Measurements from ENCODE around the gene C12orf76. TPM values are rescaled to one million over a fixed set of nuclear protein-coding genes. Genes with fewer than 3 reads are reported as not detected.

C12orf76 gene
- total and polyA plus RNA-seq, 2 of the 13 experiments (the other 11 are each of a cell fraction or from before 2014, with no cell fraction given), result 15.8 to 38.4 TPM

DNA sequence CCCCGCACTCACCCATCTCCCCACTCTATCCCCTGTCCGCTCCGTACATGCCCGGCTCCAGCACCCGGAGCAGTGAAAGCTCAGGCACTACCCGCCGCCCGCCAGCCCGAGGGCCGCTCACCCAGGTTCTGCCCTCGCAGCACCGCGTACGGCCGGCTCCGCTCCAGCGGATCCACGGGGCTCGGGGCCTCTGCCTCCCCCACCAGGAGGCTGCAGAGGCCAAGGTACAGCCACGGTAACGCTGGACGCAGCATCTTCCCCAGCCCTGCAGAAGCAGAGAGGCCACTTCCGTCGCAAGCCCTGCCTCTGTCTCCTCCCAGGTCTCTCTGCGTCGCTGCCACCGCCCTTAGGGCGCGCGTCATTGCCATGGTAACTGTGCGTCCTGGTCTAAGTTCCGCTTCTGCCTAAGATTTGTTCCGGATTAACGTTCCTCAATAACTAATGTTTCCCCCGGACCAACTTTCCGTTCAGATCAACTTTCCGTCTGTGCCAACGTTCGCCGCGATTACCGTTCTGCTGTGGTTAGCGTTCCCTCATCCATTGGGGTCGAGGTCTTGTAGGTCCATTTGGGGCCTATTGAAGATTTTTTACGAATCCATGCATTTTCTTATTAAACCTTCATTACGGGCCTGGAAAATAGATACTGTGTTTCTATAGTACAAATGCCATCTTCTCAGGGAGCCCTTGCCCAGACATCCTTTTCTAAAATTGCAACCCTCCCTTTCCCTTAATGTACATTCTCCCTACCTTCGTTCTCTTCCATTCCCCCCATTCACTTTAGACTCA, at the start of gene C12orf76 (continued):
- TF ChIP-seq, protein P1, sequence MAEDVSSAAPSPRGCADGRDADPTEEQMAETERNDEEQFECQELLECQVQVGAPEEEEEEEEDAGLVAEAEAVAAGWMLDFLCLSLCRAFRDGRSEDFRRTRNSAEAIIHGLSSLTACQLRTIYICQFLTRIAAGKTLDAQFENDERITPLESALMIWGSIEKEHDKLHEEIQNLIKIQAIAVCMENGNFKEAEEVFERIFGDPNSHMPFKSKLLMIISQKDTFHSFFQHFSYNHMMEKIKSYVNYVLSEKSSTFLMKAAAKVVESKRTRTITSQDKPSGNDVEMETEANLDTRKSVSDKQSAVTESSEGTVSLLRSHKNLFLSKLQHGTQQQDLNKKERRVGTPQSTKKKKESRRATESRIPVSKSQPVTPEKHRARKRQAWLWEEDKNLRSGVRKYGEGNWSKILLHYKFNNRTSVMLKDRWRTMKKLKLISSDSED (CRISPR knock-in tag; IDR thresholded peaks at IDR 0.05), result no peak
- TF ChIP-seq ZFP41 (CRISPR knock-in tag; IDR thresholded peaks at IDR 0.05; ENCODE audit: borderline replicate concordance), result no peak
- TF ChIP-seq ZBTB1 (CRISPR knock-in tag; IDR thresholded peaks at IDR 0.05; ENCODE audit: borderline replicate concordance), result no peak
- TF ChIP-seq ZNF17 (CRISPR knock-in tag; IDR thresholded peaks at IDR 0.05), result no peak
- peak; percentile 84 for TF ChIP-seq ZNF883 (CRISPR knock-in tag; IDR thresholded peaks at IDR 0.05; ENCODE audit: not compliant biosample characterization)
- no peak for TF ChIP-seq HOXA7 (CRISPR knock-in tag; IDR thresholded peaks at IDR 0.05)
- peak; percentile 65; the same call in 1 of the 2 replicates for TF ChIP-seq GTF2F1 (IDR thresholded peaks at IDR 0.05; ENCODE audit: low read length)
- TF ChIP-seq FIP1L1 (IDR thresholded peaks at IDR 0.05; ENCODE audit: borderline replicate concordance, insufficient read depth, low read depth, low read length), result no peak
- TF ChIP-seq FOXA1 (IDR thresholded peaks at IDR 0.05), result no peak
- peak; percentile 51; the same call in 1 of the 2 replicates for TF ChIP-seq FOXA1 (CRISPR knock-in tag; IDR thresholded peaks at IDR 0.05)
- TF ChIP-seq ADNP (CRISPR knock-in tag; IDR thresholded peaks at IDR 0.05), result no peak
- TF ChIP-seq, protein P2, sequence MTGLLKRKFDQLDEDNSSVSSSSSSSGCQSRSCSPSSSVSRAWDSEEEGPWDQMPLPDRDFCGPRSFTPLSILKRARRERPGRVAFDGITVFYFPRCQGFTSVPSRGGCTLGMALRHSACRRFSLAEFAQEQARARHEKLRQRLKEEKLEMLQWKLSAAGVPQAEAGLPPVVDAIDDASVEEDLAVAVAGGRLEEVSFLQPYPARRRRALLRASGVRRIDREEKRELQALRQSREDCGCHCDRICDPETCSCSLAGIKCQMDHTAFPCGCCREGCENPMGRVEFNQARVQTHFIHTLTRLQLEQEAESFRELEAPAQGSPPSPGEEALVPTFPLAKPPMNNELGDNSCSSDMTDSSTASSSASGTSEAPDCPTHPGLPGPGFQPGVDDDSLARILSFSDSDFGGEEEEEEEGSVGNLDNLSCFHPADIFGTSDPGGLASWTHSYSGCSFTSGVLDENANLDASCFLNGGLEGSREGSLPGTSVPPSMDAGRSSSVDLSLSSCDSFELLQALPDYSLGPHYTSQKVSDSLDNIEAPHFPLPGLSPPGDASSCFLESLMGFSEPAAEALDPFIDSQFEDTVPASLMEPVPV (CRISPR knock-in tag; IDR thresholded peaks at IDR 0.05), result no peak; the same call in none of the 2 replicates
- TF ChIP-seq, protein P3, sequence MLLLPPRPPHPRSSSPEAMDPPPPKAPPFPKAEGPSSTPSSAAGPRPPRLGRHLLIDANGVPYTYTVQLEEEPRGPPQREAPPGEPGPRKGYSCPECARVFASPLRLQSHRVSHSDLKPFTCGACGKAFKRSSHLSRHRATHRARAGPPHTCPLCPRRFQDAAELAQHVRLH (CRISPR knock-in tag; IDR thresholded peaks at IDR 0.05; ENCODE audit: borderline replicate concordance, low read depth), result peak; percentile 85; the same call in 1 of the 2 replicates
- TF ChIP-seq ZNF280D (CRISPR knock-in tag; IDR thresholded peaks at IDR 0.05), result peak; percentile 92
- peak; percentile 88 for TF ChIP-seq ZNF564 (CRISPR knock-in tag; IDR thresholded peaks at IDR 0.05)
- TF ChIP-seq SAP130 (CRISPR knock-in tag; IDR thresholded peaks at IDR 0.05; ENCODE audit: low read depth), result peak; percentile 99
- 0 out of 2 replicates have a peak, but pooled peaks have one; percentile 55 for TF ChIP-seq KLF11 (CRISPR knock-in tag; IDR thresholded peaks at IDR 0.05)
- TF ChIP-seq KDM5A (IDR thresholded peaks at IDR 0.05; ENCODE audit: borderline replicate concordance, low read length), result peak; percentile 90
- TF ChIP-seq NKX3-1 (CRISPR knock-in tag; IDR thresholded peaks at IDR 0.05), result peak; percentile 19
- TF ChIP-seq, protein P4, sequence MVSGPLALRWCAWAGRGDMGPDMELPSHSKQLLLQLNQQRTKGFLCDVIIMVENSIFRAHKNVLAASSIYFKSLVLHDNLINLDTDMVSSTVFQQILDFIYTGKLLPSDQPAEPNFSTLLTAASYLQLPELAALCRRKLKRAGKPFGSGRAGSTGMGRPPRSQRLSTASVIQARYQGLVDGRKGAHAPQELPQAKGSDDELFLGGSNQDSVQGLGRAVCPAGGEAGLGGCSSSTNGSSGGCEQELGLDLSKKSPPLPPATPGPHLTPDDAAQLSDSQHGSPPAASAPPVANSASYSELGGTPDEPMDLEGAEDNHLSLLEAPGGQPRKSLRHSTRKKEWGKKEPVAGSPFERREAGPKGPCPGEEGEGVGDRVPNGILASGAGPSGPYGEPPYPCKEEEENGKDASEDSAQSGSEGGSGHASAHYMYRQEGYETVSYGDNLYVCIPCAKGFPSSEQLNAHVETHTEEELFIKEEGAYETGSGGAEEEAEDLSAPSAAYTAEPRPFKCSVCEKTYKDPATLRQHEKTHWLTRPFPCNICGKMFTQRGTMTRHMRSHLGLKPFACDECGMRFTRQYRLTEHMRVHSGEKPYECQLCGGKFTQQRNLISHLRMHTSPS (CRISPR knock-in tag; IDR thresholded peaks at IDR 0.05; ENCODE audit: low read depth), result 0 out of 2 replicates have a peak, but pooled peaks have one; percentile 19
- TF ChIP-seq ZFYVE20 (CRISPR knock-in tag; IDR thresholded peaks at IDR 0.05; ENCODE audit: borderline replicate concordance, low read depth), result no peak
- peak; percentile 91 for TF ChIP-seq KDM3A (CRISPR knock-in tag; IDR thresholded peaks at IDR 0.05; ENCODE audit: low read depth)

All from HepG2 (cell line).